Renal cortical epithelial cell (primary cell): ENCODE measurements around the gene TMEM62. TPM values are rescaled to one million over a fixed set of nuclear protein-coding genes. Genes with fewer than 3 reads are reported as not detected.

Experiments
- DNase-seq: peaks from one replicate; pipeline ENCODE4 v3.0.0-alpha.2; 2011; ENCODE audit warnings: low read depth
- total RNA-seq: library from RNA; depleted of rRNA; stranded (reverse); fragments of >200 nt; gene quantifications from 2 replicates; pipeline ENCODE4 v1.2.3, GENCODE V29; 2014

The TMEM62 gene
- total RNA-seq, 1 donor from 2014 or later: 23.4 TPM

GRCh38 chr15:43232289-43232874, 99.0 kb downstream of the TMEM62 start:
- no peak for DNase-seq

Other genes with a start within 250 kb of the TMEM62 start
- gene TTBK2, start 212.8 kb upstream of the TMEM62 start, total RNA-seq: 12.0 and 20.6 TPM in 2 replicates
- gene UBR1, start 27.5 kb upstream of the TMEM62 start, total RNA-seq: 32.2 and 42.7 TPM in 2 replicates
- gene CCNDBP1, start 51.8 kb downstream of the TMEM62 start, total RNA-seq: 97.7 and 153 TPM in 2 replicates
- gene EPB42, start 87.4 kb downstream of the TMEM62 start, total RNA-seq: not detected in 2 replicates
- gene TGM5, start 133.3 kb downstream of the TMEM62 start, total RNA-seq: 0.25 and 0.35 TPM in 2 replicates
- gene TGM7, start 168.7 kb downstream of the TMEM62 start, total RNA-seq: not detected in 2 replicates
- gene LCMT2, start 197.0 kb downstream of the TMEM62 start, total RNA-seq: 15.1 and 16.6 TPM in 2 replicates
- 32.9 and 35.1 TPM in 2 replicates for gene ZSCAN29, start 237.5 kb downstream of the TMEM62 start, total RNA-seq
- gene TUBGCP4, start 237.5 kb downstream of the TMEM62 start, total RNA-seq: 14.2 and 22.4 TPM in 2 replicates